ENCODE data around the gene VPS37B.

The VPS37B gene

GRCh38 chr12:122851820-122852219, 44.1 kb downstream of the VPS37B start:
- DNase-seq: no peak

DNA sequence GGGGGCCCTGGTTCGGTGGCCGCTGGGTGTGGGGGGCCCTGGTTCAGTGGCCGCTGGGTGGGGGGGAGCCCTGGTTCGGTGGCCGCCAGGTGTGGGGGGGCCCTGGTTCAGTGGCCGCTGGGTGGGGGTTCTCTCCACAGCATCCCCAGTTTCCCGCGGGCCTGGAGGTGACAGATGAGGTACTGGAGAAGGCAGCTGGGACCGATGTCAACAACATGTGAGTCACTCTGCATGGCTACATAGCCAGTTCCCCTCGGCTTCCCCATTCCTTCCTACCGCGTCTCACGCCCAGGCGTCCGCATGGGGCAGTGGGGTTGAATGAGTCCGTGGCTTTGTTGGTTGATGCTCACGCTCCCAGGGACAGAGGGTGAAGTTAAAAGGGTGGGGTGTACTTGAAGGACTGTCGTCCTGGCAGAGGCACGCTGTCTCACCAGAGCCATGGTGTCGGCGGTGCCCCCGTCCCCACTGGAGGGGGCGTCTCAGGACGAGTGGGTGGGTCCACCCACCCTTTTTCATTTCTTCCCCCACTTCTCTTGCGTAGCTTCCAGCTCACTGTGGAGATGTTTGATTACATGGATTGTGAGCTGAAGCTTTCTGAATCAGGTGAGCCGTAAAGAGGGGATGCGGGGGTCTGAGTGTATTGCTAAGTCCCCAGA, 45.1 kb downstream of the VPS37B start:
- DNase-seq: peak; percentile 45 to 51

- no peak for DNase-seq
Observed at GRCh38 chr12:122850048-122850445, 45.9 kb downstream of the VPS37B start.

- no peak for DNase-seq
Observed at GRCh38 chr12:122849352-122850047, 46.4 kb downstream of the VPS37B start.

GRCh38 chr12:122848471-122849351, 47.2 kb downstream of the VPS37B start:
- DNase-seq: no peak

- no peak for DNase-seq
Observed at GRCh38 chr12:122847921-122848421, 48.0 kb downstream of the VPS37B start.

GRCh38 chr12:122847516-122847836, 48.4 kb downstream of the VPS37B start:
- DNase-seq: no peak

DNA sequence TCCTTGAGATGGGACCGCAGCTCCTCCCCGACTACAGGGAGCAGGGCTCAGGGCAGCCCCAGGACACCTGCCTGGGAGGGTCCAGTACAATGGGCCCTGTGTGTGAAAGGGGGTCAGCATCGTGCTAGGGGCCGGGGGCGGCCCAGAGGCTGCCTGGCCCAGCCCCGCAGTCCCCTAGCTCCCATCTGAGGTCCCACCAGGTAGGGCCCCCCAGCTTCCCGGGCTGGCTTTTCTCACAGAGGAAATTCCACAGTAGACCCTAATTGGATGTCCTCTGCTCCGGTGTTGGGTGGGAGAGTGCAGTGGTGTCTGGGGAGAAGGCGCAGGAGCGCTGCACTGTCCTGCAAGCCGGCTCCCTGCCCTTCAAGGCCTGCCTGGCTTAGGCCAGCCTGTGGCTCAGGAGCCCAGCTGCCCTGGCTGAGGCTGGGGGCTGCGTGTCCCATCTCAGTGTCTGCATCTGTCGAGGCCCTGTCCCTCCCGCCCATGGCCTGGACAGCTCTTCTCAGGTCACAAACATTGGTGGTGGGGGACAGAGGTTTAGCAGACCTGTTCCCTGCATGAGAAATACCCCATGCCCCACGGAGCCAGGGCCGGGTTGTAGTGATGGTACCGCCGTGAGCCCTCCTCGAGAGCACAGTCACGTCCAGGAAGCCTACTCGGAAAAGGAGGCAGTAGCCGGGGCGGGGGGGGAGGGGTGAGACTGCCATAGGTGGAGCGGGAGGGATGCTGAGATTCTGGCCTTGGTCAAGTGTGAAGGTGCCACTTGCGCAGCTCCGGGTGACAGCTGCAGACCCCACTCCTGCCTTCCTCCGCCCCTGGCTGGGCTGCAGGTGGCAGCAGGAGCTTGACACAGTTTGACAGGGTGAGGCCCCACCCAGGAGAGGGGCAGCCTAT, 49.1 kb downstream of the VPS37B start:
- no peak for DNase-seq

- DNase-seq: no peak
Observed at GRCh38 chr12:122845865-122846621, 49.9 kb downstream of the VPS37B start.

GRCh38 chr12:122845041-122845864, 50.7 kb downstream of the VPS37B start:
- no peak for DNase-seq

DNA sequence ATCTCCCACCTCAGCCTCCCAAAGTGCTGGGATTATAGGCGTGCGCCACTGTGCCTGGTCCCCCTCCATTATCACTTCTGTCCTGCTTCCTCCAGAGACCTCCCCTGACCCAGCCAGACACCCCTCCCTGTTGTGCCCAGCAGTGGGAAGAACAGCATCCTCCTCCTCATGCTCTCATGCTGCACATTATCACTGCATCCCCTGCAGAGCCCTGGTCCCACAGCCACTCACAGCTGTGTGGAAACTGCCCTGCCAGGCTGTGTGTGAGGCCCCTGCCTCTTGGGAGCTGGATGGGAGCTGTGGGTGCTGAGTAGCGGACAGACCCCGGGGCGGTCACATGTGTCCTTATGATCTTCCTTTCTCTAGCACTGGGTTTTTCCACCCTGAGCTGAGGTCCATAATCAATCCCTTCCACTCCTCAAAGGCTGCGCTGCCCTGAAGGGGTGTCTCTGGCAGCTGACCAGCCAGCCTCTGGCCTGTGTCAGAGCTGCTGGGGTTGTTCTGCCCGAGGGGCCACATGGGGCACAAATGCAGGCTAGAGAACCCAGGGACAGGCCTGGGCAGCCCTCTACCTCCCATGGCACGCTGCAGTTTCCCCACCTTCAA, 51.5 kb downstream of the VPS37B start:
- no peak for DNase-seq

GRCh38 chr12:122843455-122843854, 52.5 kb downstream of the VPS37B start:
- no peak for DNase-seq

DNA sequence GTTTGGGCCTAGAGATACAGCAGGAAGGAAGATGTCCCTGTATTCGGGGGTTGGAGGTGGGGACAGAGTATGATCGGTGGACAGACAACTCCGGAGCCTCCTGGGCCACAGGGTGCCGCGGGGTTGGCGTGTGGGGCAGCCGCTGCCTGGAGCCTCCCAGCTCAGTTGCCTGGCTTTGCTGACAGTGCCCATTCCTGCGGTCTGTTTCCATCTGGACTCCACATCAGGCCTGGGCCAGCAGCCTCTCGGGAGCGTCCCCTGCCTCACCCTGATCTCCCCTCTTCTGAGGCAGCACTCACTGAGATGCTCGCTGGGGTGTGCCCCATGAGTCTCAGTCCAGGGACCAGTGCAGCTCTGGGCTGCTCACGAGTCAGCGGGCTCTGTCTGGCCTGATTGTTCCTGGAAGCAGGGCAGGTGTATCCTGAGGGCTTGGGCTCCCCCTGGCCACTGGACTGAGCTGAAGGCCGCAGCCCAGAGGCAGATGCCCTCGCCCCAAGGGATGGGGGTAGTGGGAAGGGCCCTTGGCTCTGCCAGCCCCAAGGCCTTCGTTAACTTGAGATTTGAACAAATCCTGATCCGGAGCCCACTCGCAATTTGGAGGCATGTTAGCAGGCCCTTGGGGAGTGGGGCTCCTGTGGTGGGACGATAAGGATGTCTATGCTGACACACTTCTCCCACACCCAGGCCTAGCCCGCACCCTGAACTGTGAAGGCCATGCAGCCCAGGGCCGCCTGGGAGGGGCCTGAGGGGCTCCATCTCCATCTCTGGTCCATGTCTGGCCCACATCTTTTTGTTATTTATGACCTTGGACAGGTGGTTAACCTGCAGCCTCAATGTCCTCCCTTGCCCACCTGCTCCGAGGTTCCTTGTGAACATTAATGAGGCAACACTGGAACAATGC, 53.2 kb downstream of the VPS37B start:
- no peak for DNase-seq

DNA sequence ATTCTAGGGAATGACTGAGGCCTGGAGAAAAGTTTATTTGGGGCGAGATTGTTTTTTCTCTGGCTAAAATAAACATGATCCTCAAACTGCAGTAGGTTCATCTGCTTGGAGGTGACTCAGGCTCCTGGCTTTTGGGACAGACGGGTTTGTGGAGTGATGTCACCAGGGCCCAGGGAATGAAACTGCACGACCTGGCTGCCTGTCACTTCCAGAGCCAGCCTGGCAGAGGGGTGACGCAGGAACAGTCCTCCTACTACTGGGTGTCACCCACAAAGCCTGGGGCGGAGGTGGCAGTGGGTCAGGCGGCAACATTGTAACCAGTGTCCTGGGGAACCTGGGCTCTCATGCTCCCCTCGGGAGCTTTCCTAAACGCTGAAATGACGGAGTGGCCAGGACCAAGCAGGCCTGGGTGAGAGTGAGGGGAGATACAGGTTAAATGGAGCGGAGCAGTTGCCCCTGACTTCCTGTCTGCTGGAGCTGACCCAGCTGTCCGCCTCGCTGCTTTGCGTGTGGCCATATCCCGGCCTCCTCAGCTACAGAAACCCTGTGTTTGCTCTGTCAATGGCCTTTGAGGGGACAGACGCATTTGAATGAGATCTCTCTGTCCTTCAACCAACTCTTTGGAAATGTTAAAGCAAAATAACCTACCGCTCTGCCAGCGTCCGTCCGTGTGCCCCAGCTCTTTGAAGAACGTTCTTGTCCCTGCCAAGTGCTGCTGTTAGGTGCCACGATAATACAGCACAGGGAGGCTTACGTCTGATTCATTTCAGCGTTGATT, 54.2 kb downstream of the VPS37B start:
- no peak for DNase-seq

DNA sequence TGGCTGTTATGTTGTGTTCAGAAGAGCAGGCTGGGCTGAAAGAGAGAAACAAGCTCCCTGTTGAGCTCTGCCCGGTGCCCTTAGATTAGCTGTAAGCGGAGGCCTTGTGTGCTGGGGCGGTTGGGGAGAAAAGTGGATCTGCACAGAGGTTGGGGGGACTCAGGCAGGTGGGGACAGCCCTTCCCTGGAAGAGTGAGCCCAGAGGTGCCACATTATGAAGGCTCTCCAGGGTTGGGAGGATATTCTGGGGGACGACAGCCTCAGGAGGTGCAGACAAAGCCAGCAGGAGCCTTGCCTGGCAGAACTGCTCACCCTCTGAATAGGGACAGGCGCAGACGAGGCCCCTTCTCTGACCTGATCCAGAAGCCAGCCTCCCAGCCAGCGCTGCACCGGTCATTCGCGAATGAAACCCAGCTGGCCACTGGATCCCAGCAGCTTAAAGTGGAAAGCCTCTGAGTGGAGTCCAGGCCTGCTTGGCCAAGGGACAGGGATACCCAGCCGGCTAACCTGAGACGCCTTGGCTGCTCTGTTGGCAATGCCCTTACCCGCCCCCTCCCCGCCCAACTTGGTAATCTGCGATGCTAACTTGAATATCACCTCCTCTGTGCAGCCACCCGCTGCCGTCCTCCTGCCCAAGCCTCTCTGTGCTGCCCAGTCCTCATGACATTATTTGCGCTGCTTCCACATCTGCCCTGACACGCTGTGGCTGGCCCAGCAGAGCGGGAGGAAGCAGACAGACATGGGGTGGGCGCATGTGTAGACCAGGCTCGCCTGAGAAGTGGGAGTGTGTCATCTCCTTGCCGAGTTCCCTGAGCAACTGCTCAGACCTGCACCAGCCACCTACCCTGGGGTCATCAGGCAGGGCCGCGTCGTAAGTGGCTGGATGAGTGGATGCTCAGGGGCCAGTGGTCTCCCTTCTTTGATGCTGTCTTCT, 55.1 kb downstream of the VPS37B start:
- no peak for DNase-seq

- DNase-seq: no peak
Observed at GRCh38 chr12:122839907-122840554, 55.9 kb downstream of the VPS37B start.

GRCh38 chr12:122838841-122839240, 57.1 kb downstream of the VPS37B start:
- no peak for DNase-seq
